SK-N-MC (cell line): ENCODE data around the gene ATP6V1D.
"Not testable (repeated sequence)": the region's sequence is repeated elsewhere in the genome, so short reads cannot be mapped to it uniquely, and the experiment has no call there.

Source experiments
- DNase-seq: peaks from one replicate; pipeline ENCODE4 v3.0.0-alpha.2; 2011; ENCODE audit warnings: low read depth, low spot score
- H3K27ac ChIP-seq: fragments of 200-600 bp; sonication (generic); 2 replicates; pipeline ENCODE4 v1.5.1; 2016; ENCODE audit warnings: mixed run types
- H3K36me3 ChIP-seq: fragments of 200-600 bp; sonication (generic); 2 replicates; pipeline ENCODE4 v1.6.1; 2017; ENCODE audit warnings: antibody characterized with exemption, low read length, mixed read lengths; ENCODE audit not compliant: insufficient read depth
- H3K4me3 ChIP-seq: fragments of 200-600 bp; sonication (generic); 2 replicates; pipeline ENCODE4 v1.5.1; 2016
- H3K9ac ChIP-seq: fragments of 200-600 bp; sonication (generic); 2 replicates; pipeline ENCODE4 v1.8.0; 2017; ENCODE audit warnings: mixed run types, mixed read lengths; ENCODE audit not compliant: insufficient read length
- H3K9me3 ChIP-seq: fragments of 200-600 bp; sonication (generic); 2 replicates; pipeline ENCODE4 v1.6.1; 2017; ENCODE audit warnings: low read depth, mild to moderate bottlenecking, antibody characterized with exemption, low read length, moderate library complexity, mixed read lengths
- EZH2 ChIP-seq: fragments of 200-600 bp; sonication (generic); IDR thresholded peaks from one replicate; pipeline ENCODE4 v1.6.1; 2017; ENCODE audit warnings: antibody characterized with exemption
- FOXP2 ChIP-seq: optimal IDR thresholded peaks from 2 replicates; pipeline ENCODE3; 2011; ENCODE audit warnings: mild to moderate bottlenecking, moderate library complexity; ENCODE audit not compliant: insufficient read depth; ENCODE audit errors: extremely low read length, control extremely low read depth
- POLR2AphosphoS5 ChIP-seq: IDR thresholded peaks from 2 replicates; pipeline ENCODE4 v1.6.1; 2012; ENCODE audit warnings: mild to moderate bottlenecking, low read depth, low read length, borderline replicate concordance

The ATP6V1D gene

GRCh38 chr14:67358924-67359774 lies 455 bp downstream of the ATP6V1D start:
- Histone ChIP-seq H3K27ac (peak overlapping the region; percentile 7; the same call in 1 of the 2 replicates), H3K9ac (peak overlapping the region; percentile 85), H3K36me3 (peaks cover 16% of the 10 kb centered on the region), H3K9me3 (no peaks in the 10 kb centered on the region), H3K4me3 (peak overlapping the region; percentile 91)
- no peak for DNase-seq
- no peak for TF ChIP-seq EZH2
- TF ChIP-seq FOXP2 = no peak
- TF ChIP-seq POLR2AphosphoS5 = no peak

- Histone ChIP-seq H3K27ac (no peak overlapping the region), H3K36me3 (peaks cover 13% of the 10 kb centered on the region), H3K9ac (peak overlapping the region; percentile 85), H3K4me3 (peak overlapping the region; percentile 91), H3K9me3 (no peaks in the 10 kb centered on the region)
- no peak for TF ChIP-seq EZH2
- TF ChIP-seq FOXP2 = no peak
- no peak for TF ChIP-seq POLR2AphosphoS5
- DNase-seq = no peak
Observed at GRCh38 chr14:67357969-67358354, 1.6 kb downstream of the ATP6V1D start.

GRCh38 chr14:67357186-67357968 lies 2.2 kb downstream of the ATP6V1D start:
- DNase-seq = no peak
- H3K27ac ChIP-seq = 0 out of 2 replicates have a peak overlapping the region, but pooled peaks have one; percentile 16
- no peak for TF ChIP-seq EZH2
- no peak for TF ChIP-seq FOXP2
- no peak for TF ChIP-seq POLR2AphosphoS5
- no peaks in the 10 kb centered on the region for H3K9me3 ChIP-seq
- peaks cover 12% of the 10 kb centered on the region for H3K36me3 ChIP-seq
- H3K9ac ChIP-seq = peak overlapping the region; percentile 85
- H3K4me3 ChIP-seq = peak overlapping the region; percentile 91

- no peak overlapping the region for H3K9ac ChIP-seq
- H3K36me3 ChIP-seq = peaks cover 57% of the 10 kb centered on the region
- TF ChIP-seq POLR2AphosphoS5 (no peak), EZH2 (no peak), FOXP2 (no peak)
- no peaks in the 10 kb centered on the region for H3K9me3 ChIP-seq
- DNase-seq = no peak
- H3K27ac ChIP-seq = no peak overlapping the region
- H3K4me3 ChIP-seq = no peak overlapping the region
Observed at GRCh38 chr14:67352055-67352454, 7.5 kb downstream of the ATP6V1D start.

- H3K9ac ChIP-seq = no peak overlapping the region
- H3K9me3 ChIP-seq = no peaks in the 10 kb centered on the region
- no peak overlapping the region for H3K4me3 ChIP-seq
- DNase-seq = no peak
- TF ChIP-seq FOXP2 (no peak), POLR2AphosphoS5 (no peak), EZH2 (no peak)
- H3K27ac ChIP-seq = no peak overlapping the region
- peaks cover 68% of the 10 kb centered on the region for H3K36me3 ChIP-seq
Observed at GRCh38 chr14:67345583-67345982, 14.0 kb downstream of the ATP6V1D start.

GRCh38 chr14:67343601-67344230 lies 15.9 kb downstream of the ATP6V1D start:
- no peaks in the 10 kb centered on the region for H3K9me3 ChIP-seq
- H3K36me3 ChIP-seq = peaks cover 55% of the 10 kb centered on the region
- no peak for DNase-seq
- TF ChIP-seq EZH2 = no peak
- no peak for TF ChIP-seq POLR2AphosphoS5
- no peak for TF ChIP-seq FOXP2
- H3K27ac ChIP-seq = no peak overlapping the region
- H3K9ac ChIP-seq = no peak overlapping the region
- no peak overlapping the region for H3K4me3 ChIP-seq

- H3K9ac ChIP-seq, DNase-seq, H3K4me3 ChIP-seq, H3K27ac ChIP-seq, H3K9me3 ChIP-seq: not testable (repeated sequence)
- H3K36me3 ChIP-seq = peaks cover 60% of the 10 kb centered on the region
Observed at GRCh38 chr14:67341231-67341630, 18.4 kb downstream of the ATP6V1D start.

- Histone ChIP-seq H3K4me3 (no peak overlapping the region), H3K36me3 (peaks cover 81% of the 10 kb centered on the region), H3K27ac (no peak overlapping the region), H3K9ac (no peak overlapping the region), H3K9me3 (no peaks in the 10 kb centered on the region)
- DNase-seq = no peak
- TF ChIP-seq POLR2AphosphoS5 = no peak
- no peak for TF ChIP-seq FOXP2
- TF ChIP-seq EZH2 = no peak
Observed at GRCh38 chr14:67335781-67336180, 23.8 kb downstream of the ATP6V1D start.
